Epithelial cell of esophagus (primary cell): ENCODE results near the gene RAB37.

ENCODE experiments used
- DNase-seq: peaks from one replicate; pipeline ENCODE4 v3.0.0; 2010; ENCODE audit warnings: low read depth
- H3K4me3 ChIP-seq: 2 replicates; pipeline ENCODE4 v1.5.1; 2011; ENCODE audit warnings: mild to moderate bottlenecking, low read length, control low read depth
- CTCF ChIP-seq: IDR thresholded peaks from 2 replicates; pipeline ENCODE4 v1.5.1; 2011; ENCODE audit warnings: low read depth, mild to moderate bottlenecking, low read length, control low read depth, inconsistent platforms; ENCODE audit not compliant: insufficient read depth; ENCODE audit errors: missing control alignments

Gene RAB37

GRCh38 chr17:74732042-74732867, 4.8 kb upstream of the RAB37 start:
- H3K4me3 ChIP-seq = no peak overlapping the region
- no peak for TF ChIP-seq CTCF
- no peak for DNase-seq

- DNase-seq = no peak
- no peak overlapping the region for H3K4me3 ChIP-seq
- no peak for TF ChIP-seq CTCF
These were observed 3.5 kb upstream of the RAB37 start for GRCh38 chr17:74733365-74734122.

GRCh38 chr17:74734256-74734655, 2.8 kb upstream of the RAB37 start:
- no peak for DNase-seq
- TF ChIP-seq CTCF = no peak
- no peak overlapping the region for H3K4me3 ChIP-seq

- no peak overlapping the region for H3K4me3 ChIP-seq
- DNase-seq = no peak
- TF ChIP-seq CTCF = peak; percentile 27
These were observed 419 bp downstream of the RAB37 start for GRCh38 chr17:74737299-74738050.

GRCh38 chr17:74738051-74738996, 1.3 kb downstream of the RAB37 start:
- DNase-seq = no peak
- no peak for TF ChIP-seq CTCF
- no peak overlapping the region for H3K4me3 ChIP-seq

- H3K4me3 ChIP-seq = no peak overlapping the region
- no peak for DNase-seq
- no peak for TF ChIP-seq CTCF
These were observed 2.3 kb downstream of the RAB37 start for GRCh38 chr17:74739227-74739831.
